ENCODE measurements around the gene ZNF593OS.

Gene ZNF593OS

GRCh38 chr1:26160527-26161414 is 10.9 kb downstream of the ZNF593OS start:
- peak overlapping the region; percentile 37 for H3K4me3 ChIP-seq (replicated peaks; ENCODE audit: low read depth, low read length)
- TF ChIP-seq, protein P1, sequence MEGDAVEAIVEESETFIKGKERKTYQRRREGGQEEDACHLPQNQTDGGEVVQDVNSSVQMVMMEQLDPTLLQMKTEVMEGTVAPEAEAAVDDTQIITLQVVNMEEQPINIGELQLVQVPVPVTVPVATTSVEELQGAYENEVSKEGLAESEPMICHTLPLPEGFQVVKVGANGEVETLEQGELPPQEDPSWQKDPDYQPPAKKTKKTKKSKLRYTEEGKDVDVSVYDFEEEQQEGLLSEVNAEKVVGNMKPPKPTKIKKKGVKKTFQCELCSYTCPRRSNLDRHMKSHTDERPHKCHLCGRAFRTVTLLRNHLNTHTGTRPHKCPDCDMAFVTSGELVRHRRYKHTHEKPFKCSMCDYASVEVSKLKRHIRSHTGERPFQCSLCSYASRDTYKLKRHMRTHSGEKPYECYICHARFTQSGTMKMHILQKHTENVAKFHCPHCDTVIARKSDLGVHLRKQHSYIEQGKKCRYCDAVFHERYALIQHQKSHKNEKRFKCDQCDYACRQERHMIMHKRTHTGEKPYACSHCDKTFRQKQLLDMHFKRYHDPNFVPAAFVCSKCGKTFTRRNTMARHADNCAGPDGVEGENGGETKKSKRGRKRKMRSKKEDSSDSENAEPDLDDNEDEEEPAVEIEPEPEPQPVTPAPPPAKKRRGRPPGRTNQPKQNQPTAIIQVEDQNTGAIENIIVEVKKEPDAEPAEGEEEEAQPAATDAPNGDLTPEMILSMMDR (IDR thresholded peaks at IDR 0.05; ENCODE audit: low read depth, low read length, missing control alignments): no peak
- DNase-seq (ENCODE audit: extremely low read depth, low read depth): no peak

DNA sequence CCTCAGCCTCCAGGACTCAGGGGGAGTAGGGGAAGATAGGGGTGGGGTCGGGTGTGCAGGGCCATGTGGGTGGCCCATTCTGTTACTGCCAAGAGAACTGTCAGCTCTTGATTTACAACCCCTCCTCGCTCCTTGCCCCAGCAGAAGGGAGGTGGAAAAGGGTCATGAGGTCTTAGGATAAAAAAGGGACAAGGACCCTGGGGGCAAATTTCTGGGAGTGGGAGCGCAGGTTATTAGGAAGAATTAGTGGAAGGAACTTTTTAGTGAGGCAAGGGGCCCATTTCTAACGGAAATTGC is 11.9 kb downstream of the ZNF593OS start:
- no peak overlapping the region for H3K4me3 ChIP-seq (replicated peaks; ENCODE audit: low read depth, low read length)
- no peak for DNase-seq (ENCODE audit: extremely low read depth, low read depth)
- TF ChIP-seq, protein P1 (IDR thresholded peaks at IDR 0.05; ENCODE audit: low read depth, low read length, missing control alignments): no peak

- DNase-seq (ENCODE audit: extremely low read depth, low read depth): no peak
- H3K4me3 ChIP-seq (replicated peaks; ENCODE audit: low read depth, low read length): no peak within 1 kb of the TSS
- TF ChIP-seq, protein P1 (IDR thresholded peaks at IDR 0.05; ENCODE audit: low read depth, low read length, missing control alignments): no peak
Observed at GRCh38 chr1:26158908-26159742, 12.5 kb downstream of the ZNF593OS start, which contains the start of gene FAM110D. Gene FAM110D, plus strand, starts transcription at chr1:26159079. Its CDS starts 2,213 bp downstream, at chr1:26161292.

DNA sequence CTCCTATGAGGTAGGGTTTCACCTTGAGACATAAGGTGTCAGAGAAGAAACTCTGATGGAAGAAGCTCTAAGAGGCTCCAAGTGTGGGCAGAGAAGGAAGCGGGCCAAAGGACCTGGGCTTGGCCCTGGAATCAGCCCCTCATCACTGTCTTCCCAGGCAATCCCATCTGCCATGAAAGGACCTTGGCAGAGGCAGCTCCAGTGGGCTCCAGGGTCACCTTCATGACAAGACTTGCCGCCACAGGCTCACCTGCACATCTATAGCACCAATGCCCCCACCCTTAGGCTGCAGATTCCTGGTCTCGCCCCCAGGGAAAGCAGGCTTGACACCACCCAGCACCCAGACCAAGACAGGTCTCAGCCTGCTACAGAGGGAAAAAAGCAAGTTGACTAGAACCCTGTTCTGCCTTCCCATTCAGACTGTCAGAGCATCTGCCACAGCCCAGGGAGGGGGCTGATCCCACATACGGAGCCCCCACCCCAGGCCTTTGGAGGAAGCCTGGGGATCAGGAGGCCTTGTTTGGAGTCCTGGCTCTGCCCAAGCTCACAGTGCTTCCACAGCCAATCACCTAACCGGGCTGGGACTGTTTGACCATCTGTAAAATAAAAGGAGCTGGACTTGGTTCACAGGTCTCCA is 13.2 kb downstream of the ZNF593OS start:
- H3K4me3 ChIP-seq (replicated peaks; ENCODE audit: low read depth, low read length): no peak overlapping the region
- no peak for DNase-seq (ENCODE audit: extremely low read depth, low read depth)
- TF ChIP-seq, protein P1 (IDR thresholded peaks at IDR 0.05; ENCODE audit: low read depth, low read length, missing control alignments): no peak

DNA sequence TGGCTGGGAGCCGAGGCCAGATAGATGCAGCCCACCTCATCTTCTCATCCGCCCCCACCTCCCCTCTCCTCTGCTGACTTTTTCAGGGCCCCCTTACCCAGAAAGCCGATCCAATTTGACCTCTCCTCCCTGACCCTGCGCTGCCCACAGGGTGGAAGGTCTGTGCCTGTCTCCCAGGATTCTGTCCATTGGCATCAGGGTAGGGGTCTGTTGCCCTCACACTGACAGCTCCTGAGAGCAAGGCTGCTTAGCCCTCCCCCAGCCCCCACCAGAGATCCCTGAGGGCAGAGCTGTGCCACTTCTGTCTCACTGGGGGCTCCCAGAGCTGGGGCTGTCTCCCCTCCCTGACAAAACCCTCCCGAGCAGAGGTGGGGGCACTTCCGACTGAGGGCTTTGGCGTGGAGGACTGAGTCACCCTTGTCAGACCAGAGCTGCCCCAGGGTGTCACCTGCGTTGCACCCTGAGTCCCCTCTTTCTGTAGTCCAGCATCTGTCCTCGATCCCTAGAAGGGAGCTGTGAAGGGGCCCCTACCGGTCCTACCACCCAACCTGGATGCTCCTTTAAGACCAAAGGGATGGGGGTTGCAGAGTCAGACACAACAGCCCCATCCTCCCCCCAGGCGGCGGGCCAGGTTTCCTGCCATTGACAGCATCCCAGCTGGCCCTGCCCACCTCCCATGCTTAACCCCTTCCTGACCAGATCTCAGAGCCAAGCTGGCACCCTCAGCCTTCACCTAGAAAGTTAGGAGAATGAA is 15.2 kb downstream of the ZNF593OS start:
- H3K4me3 ChIP-seq (replicated peaks; ENCODE audit: low read depth, low read length): no peak overlapping the region
- no peak for DNase-seq (ENCODE audit: extremely low read depth, low read depth)
- TF ChIP-seq, protein P1 (IDR thresholded peaks at IDR 0.05; ENCODE audit: low read depth, low read length, missing control alignments): no peak
